Thymus (tissue), 11 donors: ENCODE results near the gene ATP2C2. TPM values are rescaled to one million over a fixed set of nuclear protein-coding genes. Genes with fewer than 3 reads are reported as not detected.
"Not testable (repeated sequence)": the region's sequence is repeated elsewhere in the genome, so short reads cannot be mapped to it uniquely, and the experiment has no call there.

Source experiments
- DNase-seq, 9 donors: peaks; one replicate each; pipeline ENCODE4 v3.0.0-alpha.2; 2013; ENCODE audit warnings: low spot score in 9 of 9, low read depth in 6 of 9, missing footprints in 1 of 9
- H3K27ac ChIP-seq, 2 donors: one replicate each; pipeline ENCODE4 v1.5.1; 2013; ENCODE audit warnings: control low read depth in 1 of 2, low read depth in 1 of 2, low read length in 1 of 2, mild to moderate bottlenecking in 1 of 2, moderate library complexity in 1 of 2
- H3K27me3 ChIP-seq, 2 donors: one replicate each; pipeline ENCODE4 v1.5.1; 2013; ENCODE audit warnings: low read length in 1 of 2; ENCODE audit not compliant: control insufficient read depth in 2 of 2, insufficient read depth in 1 of 2
- H3K36me3 ChIP-seq, 2 donors: one replicate each; pipeline ENCODE4 v1.5.1; 2013; ENCODE audit warnings: low read length in 1 of 2, mild to moderate bottlenecking in 1 of 2, moderate library complexity in 1 of 2; ENCODE audit not compliant: control insufficient read depth in 2 of 2, insufficient read depth in 2 of 2
- H3K4me1 ChIP-seq, 2 donors: one replicate each; pipeline ENCODE4 v1.5.1; 2013; ENCODE audit warnings: low read length in 2 of 2; ENCODE audit not compliant: control insufficient read depth in 2 of 2, insufficient read depth in 2 of 2
- H3K4me3 ChIP-seq, 2 donors: one replicate each; pipeline ENCODE4 v1.5.1; 2013; ENCODE audit warnings: low read length in 2 of 2, control low read depth in 1 of 2, mild to moderate bottlenecking in 1 of 2
- H3K9me3 ChIP-seq, 2 donors: one replicate each; pipeline ENCODE4 v1.5.1; 2013; ENCODE audit warnings: low read length in 1 of 2, mild to moderate bottlenecking in 1 of 2; ENCODE audit not compliant: control insufficient read depth in 2 of 2, insufficient read depth in 1 of 2
- WGBS: extraction: QIAGEN DNeasy Blood & Tissue Kit; methylation state at CpG from one replicate; pipeline ENCODE4 v1.1.7; 2013; 5-methylcytosine and 5-hydroxymethylcytosine counted together
- polyA plus RNA-seq: library from polyadenylated mRNA; stranded (reverse); fragments of 200-250 nt; gene quantifications from one replicate; pipeline ENCODE4 v1.2.3, GENCODE V29; 2013
- total RNA-seq: library from RNA; stranded (reverse); fragments of 120-200 nt; gene quantifications from one replicate; pipeline ENCODE4 v1.2.4, GENCODE V29; 2013
- donor health status: healthy.

ATP2C2 gene
- total and polyA plus RNA-seq, 2 donors: 0.38 to 0.94 TPM

DNA sequence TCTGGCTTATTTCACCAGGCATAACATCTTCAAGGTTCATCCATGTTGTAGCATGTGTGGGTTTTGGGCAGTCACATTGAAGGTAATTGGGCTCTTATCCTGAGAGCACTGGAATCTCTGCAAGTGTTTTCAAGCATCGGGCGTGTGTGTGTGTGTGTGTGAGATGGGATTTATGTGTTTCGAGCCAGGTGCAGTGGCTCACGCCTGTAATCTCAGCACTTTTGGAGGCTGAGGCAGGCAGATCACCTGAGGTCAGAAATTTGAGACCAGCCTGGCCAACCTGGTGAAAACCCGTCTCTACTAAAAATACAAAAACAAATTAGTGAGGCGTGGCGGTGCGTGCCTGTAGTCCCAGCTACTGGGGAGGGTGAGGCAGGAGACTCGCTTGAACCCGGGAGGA lies 27.7 kb downstream of the ATP2C2 start:
- not testable (repeated sequence) for H3K36me3 ChIP-seq, H3K27ac ChIP-seq, DNase-seq, H3K27me3 ChIP-seq, H3K9me3 ChIP-seq, H3K4me3 ChIP-seq, H3K4me1 ChIP-seq
- WGBS: 92% methylated on average over 10 of the region's 10 CpGs

DNA sequence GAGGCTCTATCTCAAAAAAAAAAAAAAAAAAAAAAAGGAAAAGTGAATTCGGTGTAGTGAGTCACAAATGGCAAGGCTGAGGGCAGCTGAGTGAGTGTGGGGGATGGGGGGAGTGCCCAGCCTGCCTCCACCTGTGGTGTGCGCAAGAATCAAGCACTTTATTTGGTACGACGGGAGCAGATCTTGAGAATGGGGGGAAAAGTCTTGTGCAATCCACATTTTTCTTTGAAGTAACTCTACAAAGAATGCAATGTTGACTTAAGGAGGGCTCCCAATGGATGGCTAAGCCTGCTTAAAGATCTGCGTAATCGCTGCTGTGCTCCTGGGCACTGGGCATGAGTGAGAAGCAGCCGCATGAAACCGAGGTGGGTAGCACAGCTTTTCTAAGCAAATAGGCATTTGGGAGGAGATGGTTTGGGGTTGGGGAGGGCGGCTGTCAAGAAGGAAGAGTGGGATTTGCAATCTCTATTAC lies 28.2 kb downstream of the ATP2C2 start:
- Histone ChIP-seq H3K4me1 (no peaks in the 10 kb centered on the region), H3K27me3 (no peaks in the 10 kb centered on the region), H3K9me3 (no peaks in the 10 kb centered on the region), H3K27ac (no peak overlapping the region), H3K4me3 (no peak overlapping the region), H3K36me3 (no peaks in the 10 kb centered on the region)
- 60% methylated on average over 9 of the region's 9 CpGs for WGBS
- DNase-seq: no peak

DNA sequence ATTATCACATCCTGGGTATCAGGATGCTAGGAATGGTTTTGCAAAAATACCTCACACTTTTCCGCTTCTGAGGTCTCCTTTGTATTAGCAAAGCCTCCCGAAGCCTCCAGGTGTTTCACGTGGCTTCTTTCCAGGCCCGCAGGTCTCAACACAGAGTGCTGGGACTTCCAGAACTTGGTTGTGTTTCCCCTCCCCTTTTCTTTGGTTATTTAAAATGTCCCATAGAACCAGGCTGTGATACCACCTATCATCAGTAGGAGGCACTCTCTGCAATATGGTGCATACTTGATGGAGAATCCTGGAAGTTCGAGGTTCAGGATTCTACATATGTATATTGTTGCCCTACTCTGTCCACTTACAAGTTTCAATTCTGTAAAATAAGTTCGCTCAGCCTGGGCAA lies 28.8 kb downstream of the ATP2C2 start:
- no peak for DNase-seq
- H3K27ac ChIP-seq: no peak overlapping the region

DNA sequence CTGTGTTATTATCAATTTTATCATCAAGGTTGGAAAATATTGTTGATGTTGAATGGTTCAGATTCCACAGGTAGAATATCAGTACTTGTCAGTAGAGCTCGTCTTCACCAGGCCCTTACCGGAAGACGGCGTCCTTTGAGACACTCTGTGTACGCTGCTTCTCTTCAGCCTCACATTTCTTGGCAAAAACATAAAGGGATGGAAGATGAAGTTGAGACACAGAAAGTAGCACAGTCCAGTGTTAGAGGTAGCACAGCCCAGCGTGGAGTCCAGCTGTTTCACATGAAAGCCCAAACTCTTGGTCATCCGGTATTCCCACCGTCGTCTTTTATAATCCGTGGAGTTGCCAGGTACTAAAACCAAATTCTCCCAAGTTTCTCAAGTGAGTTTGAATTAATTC lies 30.4 kb downstream of the ATP2C2 start:
- Histone ChIP-seq H3K4me1 (no peaks in the 10 kb centered on the region), H3K4me3 (no peak overlapping the region), H3K9me3 (no peaks in the 10 kb centered on the region), H3K27ac (no peak overlapping the region), H3K36me3 (no peaks in the 10 kb centered on the region), H3K27me3 (peaks cover 0 to under 1% of the 10 kb centered on the region in 2 donors)
- 83% methylated on average over 10 of the region's 10 CpGs for WGBS
- no peak for DNase-seq

More for the DNA sequence above, 28.8 kb downstream of the ATP2C2 start:
- H3K36me3 ChIP-seq: no peaks in the 10 kb centered on the region
- no peaks in the 10 kb centered on the region for H3K4me1 ChIP-seq
- H3K27me3 ChIP-seq: no peaks in the 10 kb centered on the region
- WGBS: 89% methylated on average over 6 of the region's 6 CpGs
- no peak overlapping the region for H3K4me3 ChIP-seq
- no peaks in the 10 kb centered on the region for H3K9me3 ChIP-seq

DNA sequence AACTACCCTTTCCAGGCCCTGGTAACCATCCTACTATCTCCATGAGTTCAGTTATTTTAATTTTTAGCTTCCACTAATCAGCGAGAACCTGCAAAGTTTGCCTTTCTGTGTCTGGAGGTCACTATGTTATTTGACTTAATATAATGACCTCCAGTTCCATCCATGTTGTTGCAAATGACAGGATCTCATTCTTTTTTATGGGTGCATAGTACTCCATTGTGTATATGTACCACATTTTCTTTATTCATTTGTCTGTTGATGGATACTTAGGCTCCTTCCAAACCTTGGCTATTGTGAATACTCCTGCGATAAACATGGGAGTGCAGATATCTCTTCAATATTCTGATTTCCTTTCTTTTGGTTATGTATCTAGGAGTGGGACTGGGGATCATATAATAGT lies 31.6 kb downstream of the ATP2C2 start:
- not testable (repeated sequence) for H3K27me3 ChIP-seq, H3K27ac ChIP-seq, DNase-seq, H3K36me3 ChIP-seq, H3K4me1 ChIP-seq, H3K9me3 ChIP-seq, H3K4me3 ChIP-seq
- WGBS: 98% methylated on average over 2 of the region's 2 CpGs

DNA sequence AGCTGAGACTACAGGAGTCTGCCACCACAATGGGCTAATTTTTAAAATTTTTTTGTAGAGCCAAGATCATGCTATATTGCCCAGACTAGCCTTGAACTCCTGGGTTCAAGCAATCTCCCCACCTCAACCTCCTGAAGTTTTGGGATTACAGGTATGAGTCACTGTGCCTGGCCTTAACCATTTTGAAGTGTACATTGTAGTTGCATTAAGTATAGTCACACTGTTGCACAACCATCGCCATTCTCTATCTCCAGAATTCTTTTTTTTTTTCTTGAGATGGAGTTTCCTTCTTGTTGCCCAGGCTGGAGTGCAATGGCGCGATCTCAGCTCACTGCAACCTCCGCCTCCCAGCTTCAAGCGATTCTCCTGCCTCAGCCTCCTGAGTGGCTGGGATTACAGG lies 35.1 kb downstream of the ATP2C2 start:
- not testable (repeated sequence) for H3K9me3 ChIP-seq, H3K4me3 ChIP-seq, H3K27me3 ChIP-seq, DNase-seq, H3K36me3 ChIP-seq, H3K27ac ChIP-seq, H3K4me1 ChIP-seq
- 97% methylated on average over 5 of the region's 5 CpGs for WGBS

DNA sequence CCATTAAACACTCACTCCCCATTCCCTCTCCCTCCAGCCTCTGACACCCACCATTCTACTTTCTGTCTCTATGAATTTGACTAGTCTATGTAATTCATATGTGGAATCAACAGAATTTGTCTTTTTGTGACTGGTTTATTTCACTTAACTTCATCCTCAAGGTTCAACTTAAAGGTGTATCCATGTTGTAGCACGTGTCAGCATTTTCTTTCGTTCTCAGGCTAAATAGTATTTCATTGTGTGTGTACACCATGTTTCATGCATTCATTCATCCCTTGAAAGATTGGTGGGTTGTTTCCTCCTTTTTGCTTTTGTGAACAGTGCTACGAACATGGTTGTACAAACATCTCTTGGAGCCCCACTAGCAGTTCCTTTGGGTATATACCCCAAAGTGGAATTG lies 36.0 kb downstream of the ATP2C2 start:
- 94% methylated on average over 3 of the region's 3 CpGs for WGBS
- Histone ChIP-seq H3K4me3 (no peak overlapping the region), H3K27ac (no peak overlapping the region), H3K36me3 (no peaks in the 10 kb centered on the region), H3K27me3 (peaks cover 0 to 7% of the 10 kb centered on the region in 2 donors), H3K9me3 (no peaks in the 10 kb centered on the region), H3K4me1 (no peaks in the 10 kb centered on the region)
- DNase-seq: no peak

DNA sequence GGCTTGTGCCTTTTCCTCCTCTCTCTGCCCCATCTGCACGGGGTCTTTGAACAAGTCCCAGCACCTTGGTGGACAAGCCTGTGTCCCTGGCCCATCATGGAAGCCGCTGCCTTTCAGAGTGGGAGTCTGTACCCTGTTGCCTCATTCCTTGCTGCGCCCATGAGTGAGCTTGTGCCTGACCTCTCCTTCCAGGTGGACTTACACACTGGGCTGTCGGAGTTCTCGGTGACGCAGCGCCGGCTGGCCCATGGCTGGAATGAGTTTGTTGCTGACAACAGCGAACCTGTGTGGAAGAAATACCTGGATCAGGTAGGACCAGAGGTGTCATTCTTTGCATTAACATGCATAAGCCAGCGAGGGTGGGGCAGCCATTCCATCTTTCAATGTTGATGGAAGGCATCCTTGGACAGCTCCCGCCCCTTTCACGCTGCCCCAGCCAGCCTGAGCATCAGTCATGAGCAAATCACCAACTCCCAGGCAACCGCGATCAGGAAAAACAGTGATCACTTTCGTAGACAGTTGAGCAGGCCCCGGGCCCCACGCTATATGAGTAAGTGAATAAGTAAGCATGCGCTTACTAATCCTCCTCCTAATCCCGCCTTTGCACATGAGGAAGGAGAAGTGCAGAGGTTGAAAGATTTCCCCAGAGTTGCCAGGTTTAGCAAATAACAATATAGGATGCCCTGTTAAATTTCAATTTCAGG lies 36.8 kb downstream of the ATP2C2 start:
- no peak for DNase-seq
- WGBS: 93% methylated on average over 19 of the region's 19 CpGs
- peaks cover 0 to 7% of the 10 kb centered on the region in 2 donors for H3K27me3 ChIP-seq

DNA sequence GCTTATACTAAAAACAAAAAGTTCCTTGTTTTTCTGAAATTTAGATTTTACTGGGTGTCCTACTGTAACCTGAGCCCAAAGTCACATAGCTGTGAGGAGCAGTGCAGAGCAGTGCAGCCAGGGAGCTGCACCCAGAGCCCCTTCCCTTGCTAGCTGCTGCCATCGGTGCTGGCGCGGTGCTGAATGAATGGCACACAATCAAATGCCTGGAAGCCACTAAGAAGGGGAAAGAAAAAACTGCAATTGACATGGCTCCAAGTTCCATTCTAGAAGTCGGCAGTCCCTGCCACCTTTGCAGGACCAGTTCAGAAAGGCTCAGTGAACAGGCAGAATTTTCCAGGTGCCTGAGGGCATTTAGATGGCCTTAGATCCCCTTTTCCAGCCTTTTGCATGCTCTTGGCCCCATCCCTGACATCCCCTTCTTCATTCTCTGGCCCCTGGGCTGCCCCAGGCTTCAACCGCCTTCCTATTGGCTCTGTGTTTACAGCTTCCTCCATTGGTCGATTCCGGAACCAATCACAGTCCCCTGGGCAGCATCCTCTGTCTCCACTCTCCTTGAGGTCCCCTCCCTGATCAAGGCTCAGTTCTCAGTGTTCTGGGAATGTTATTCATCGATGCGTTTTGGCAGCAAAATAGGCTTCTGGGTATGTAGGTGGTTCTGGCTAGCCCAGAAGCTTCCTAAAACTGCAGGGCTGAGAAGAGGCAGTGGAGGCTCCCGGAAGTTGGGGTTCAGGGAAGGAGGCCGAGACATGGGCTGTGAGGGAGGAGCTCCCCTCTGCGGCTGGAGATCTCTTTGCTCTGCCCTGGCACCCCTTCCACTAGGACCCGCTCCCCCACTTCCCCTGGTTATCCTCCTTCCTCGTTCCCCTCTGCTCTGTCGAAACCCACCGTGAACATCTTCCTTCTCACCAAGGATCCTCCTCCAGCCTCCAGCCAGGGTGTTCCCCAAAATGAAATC lies 37.9 kb downstream of the ATP2C2 start:
- no peaks in the 10 kb centered on the region for H3K36me3 ChIP-seq
- H3K4me1 ChIP-seq: no peaks in the 10 kb centered on the region
- WGBS: 89% methylated on average over 16 of the region's 16 CpGs
- peaks cover 0 to 7% of the 10 kb centered on the region in 2 donors for H3K27me3 ChIP-seq
- no peak for DNase-seq
- no peaks in the 10 kb centered on the region for H3K9me3 ChIP-seq
- H3K4me3 ChIP-seq: no peak overlapping the region
- H3K27ac ChIP-seq: no peak overlapping the region

More for the DNA sequence above, 36.8 kb downstream of the ATP2C2 start:
- no peaks in the 10 kb centered on the region for H3K9me3 ChIP-seq
- H3K4me3 ChIP-seq: no peak overlapping the region
- H3K27ac ChIP-seq: no peak overlapping the region
- no peaks in the 10 kb centered on the region for H3K4me1 ChIP-seq
- H3K36me3 ChIP-seq: no peaks in the 10 kb centered on the region
